Right lobe of liver (tissue), 4 donors: ENCODE measurements around the gene OMA1.

Source experiments
- CTCF ChIP-seq, 4 donors: fragments of 200-600 bp in 3 of 4; fragments of 450-650 bp in 1 of 4; IDR thresholded peaks; one replicate each; pipeline versions ENCODE4 v1.5.1 to v1.8.0; 2016 to 2022; ENCODE audit warnings: antibody characterized with exemption in 4 of 4, mild to moderate bottlenecking in 2 of 4
- POLR2A ChIP-seq: fragments of 450-650 bp; IDR thresholded peaks from one replicate; pipeline ENCODE4 v1.6.1; 2017; ENCODE audit warnings: antibody characterized with exemption, mild to moderate bottlenecking
- donor health status: DM: no; HTN: no; CAD: no.
- donor health status: DM: no; HTN: no; CAD: no.
- donor health status: DM: no; HTN: yes; CAD: no.

GRCh38 chr1:58585581-58586151 lies 39.1 kb upstream of the OMA1 start:
- no peak for TF ChIP-seq POLR2A
- no peak for TF ChIP-seq CTCF (IDR thresholded peaks at IDR 0.05)
